Endothelial cell of umbilical vein (primary cell): Measurements from ENCODE around the gene EXOC1L. TPM values are rescaled to one million over a fixed set of nuclear protein-coding genes. Genes with fewer than 3 reads are reported as not detected.

Experiments
- BruUV-seq: library from RNA; stranded (reverse); fragments of 400-500 nt; replicated peaks from 2 replicates; lab custom pipeline; 2021; lab: Mats Ljungman, UMichigan
- CTCF ChIA-PET: fragments of 300-600, 350-600 bp; sonication (Branson Sonifier 250); formaldehyde crosslinking; loops from one replicate; lab custom pipeline; 2021; ENCODE audit warnings: antibody characterized with exemption, inconsistent platforms; lab: Charles Lee
- POLR2A ChIA-PET: fragments of 300-600, 350-600 bp; sonication (Branson Sonifier 250); formaldehyde crosslinking; loops from one replicate; lab custom pipeline; 2021; ENCODE audit warnings: antibody characterized with exemption, inconsistent platforms; lab: Charles Lee
- DNase-seq: peaks from one replicate; pipeline ENCODE4 v3.0.0-alpha.2; 2011; ENCODE audit warnings: low read depth, low spot score
- FAIRE-seq: peaks from 2 replicates; lab custom pipeline; 2011; peaks lifted over from hg19 to GRCh38; lab: Jason Lieb, UNC
- H2AFZ ChIP-seq: 2 replicates; pipeline ENCODE4 v1.6.0; 2012; ENCODE audit warnings: low read depth, low read length, control low read depth, inconsistent platforms
- H3K27ac ChIP-seq: 2 replicates; pipeline ENCODE4 v1.5.1; 2011; ENCODE audit warnings: low read depth, mild to moderate bottlenecking, control low read depth, low read length, moderate library complexity; ENCODE audit not compliant: insufficient read depth
- H3K27me3 ChIP-seq, 2 experiments: 2 replicates each; pipeline versions ENCODE4 v1.6.0 to v1.6.1; 2011; ENCODE audit warnings: low read length in 2 of 2, mixed read lengths in 1 of 2; ENCODE audit not compliant: control insufficient read depth in 2 of 2, insufficient read depth in 2 of 2
- H3K36me3 ChIP-seq, 2 experiments: 2 replicates in 1 of 2; 3 replicates in 1 of 2; pipeline ENCODE4 v1.5.1; 2011; ENCODE audit warnings: low read length in 2 of 2, mild to moderate bottlenecking in 1 of 2, moderate library complexity in 1 of 2; ENCODE audit not compliant: control insufficient read depth in 2 of 2, insufficient read depth in 2 of 2; ENCODE audit errors: extremely low read depth in 1 of 2
- H3K4me1 ChIP-seq: 3 replicates; pipeline ENCODE4 v1.5.1; 2011; ENCODE audit warnings: mild to moderate bottlenecking, low read length; ENCODE audit not compliant: control insufficient read depth, insufficient read depth; ENCODE audit errors: extremely low read depth
- H3K4me2 ChIP-seq: 2 replicates; pipeline ENCODE4 v1.6.1; 2011; ENCODE audit warnings: low read length, control low read depth, mixed read lengths; ENCODE audit not compliant: insufficient read depth
- H3K4me3 ChIP-seq, 3 experiments: fragments of 200-600 bp in 1 of 3; sonication (generic), shearing (Covaris generic) in 1 of 3; replicated peaks in 1 of 3; 2 replicates each; pipeline ENCODE4 v1.5.1; 2011 to 2016; ENCODE audit warnings: control low read depth in 3 of 3, low read length in 3 of 3, mild to moderate bottlenecking in 2 of 3, inconsistent platforms in 1 of 3, low read depth in 1 of 3, moderate library complexity in 1 of 3; ENCODE audit not compliant: insufficient read depth in 1 of 3
- H3K79me2 ChIP-seq: 2 replicates; pipeline ENCODE4 v1.6.0; 2012; ENCODE audit warnings: low read length, inconsistent platforms; ENCODE audit not compliant: control insufficient read depth, insufficient read depth
- H3K9ac ChIP-seq: replicated peaks from 2 replicates; pipeline ENCODE3; 2011; ENCODE audit warnings: low read length, control low read depth; ENCODE audit not compliant: insufficient read depth; ENCODE audit errors: extremely low read depth
- H3K9me1 ChIP-seq: replicated peaks from 3 replicates; pipeline ENCODE4 v1.6.0; 2011; ENCODE audit warnings: mild to moderate bottlenecking, low read length; ENCODE audit not compliant: control insufficient read depth, insufficient read depth; ENCODE audit errors: extremely low read depth
- H3K9me3 ChIP-seq: replicated peaks from 2 replicates; pipeline ENCODE4 v1.5.1; 2012; ENCODE audit warnings: low read length, inconsistent platforms; ENCODE audit not compliant: control insufficient read depth, insufficient read depth
- H4K20me1 ChIP-seq: replicated peaks from 2 replicates; pipeline ENCODE3; 2011; ENCODE audit warnings: mild to moderate bottlenecking, low read length; ENCODE audit not compliant: control insufficient read depth, insufficient read depth; ENCODE audit errors: extremely low read depth
- CTCF ChIP-seq, 2 donors: IDR thresholded peaks; 1 replicate in 1 of 2; 2 replicates in 1 of 2; pipeline ENCODE4 v1.5.1; 2011; ENCODE audit warnings: low read length in 2 of 2, mild to moderate bottlenecking in 2 of 2, moderate library complexity in 2 of 2, control low read depth in 1 of 2, inconsistent platforms in 1 of 2, low read depth in 1 of 2; ENCODE audit not compliant: insufficient read depth in 1 of 2; ENCODE audit errors: extremely low read depth in 1 of 2
- FOS ChIP-seq: IDR thresholded peaks from 2 replicates; pipeline ENCODE4 v1.6.1; 2011; ENCODE audit warnings: mild to moderate bottlenecking, low read length, moderate library complexity, borderline replicate concordance; ENCODE audit not compliant: insufficient read depth
- JUN ChIP-seq: IDR thresholded peaks from 2 replicates; pipeline ENCODE4 v1.6.1; 2011; ENCODE audit warnings: borderline replicate concordance, low read depth; ENCODE audit not compliant: insufficient read length, insufficient read depth
- MYC ChIP-seq: IDR thresholded peaks from one replicate; pipeline ENCODE4 v1.6.1; 2011; ENCODE audit warnings: mild to moderate bottlenecking, low read depth, low read length
- POLR2AphosphoS5 ChIP-seq: IDR thresholded peaks from 2 replicates; pipeline ENCODE4 v1.6.1; 2012; ENCODE audit warnings: low read depth, mild to moderate bottlenecking, control low read depth, low read length, moderate library complexity; ENCODE audit not compliant: insufficient read depth
- dilution Hi-C: fragments of 300-500 bp; cut with MboI; formaldehyde crosslinking; loops from one replicate; pipeline ENCODE4 v1.15.0; 2019; ENCODE audit warnings: low sequenced_read_pairs; ENCODE audit not compliant: extremely low pct_ligation_motif_present
- intact Hi-C: fragments of 100-400 bp; cut with micrococcal nuclease; formaldehyde crosslinking; loops from one replicate; pipeline ENCODE4 v1.10.0; 2022
- polyA plus RNA-seq, 4 experiments: library from polyadenylated mRNA; depleted of rRNA in 3 of 4; stranded (reverse) in 3 of 4; unstranded in 1 of 4; fragments of >200 nt; gene quantifications; 2 replicates each; pipeline versions ENCODE4 v1.2.1 to v1.2.3, GENCODE V29; 2011 to 2012; ENCODE audit warnings: missing spikeins in 1 of 4
- total RNA-seq: library from RNA; stranded (reverse); gene quantifications from 2 replicates; pipeline ENCODE4 v1.2.3, GENCODE V29; 2021

The EXOC1L gene
- total and polyA plus RNA-seq, 2 donors (not counting 3 experiments of a cell fraction or from before 2014, with no cell fraction given), result not detected

- TF ChIP-seq FOS (peak; percentile 95), JUN (peak; percentile 88), POLR2AphosphoS5 (peak; percentile 33), MYC (no peak)
- ChIA-PET CTCF (interaction anchor here (0.7 to 4.4 kb wide), 31 partner anchors 8 to 970 kb away, joined by 3 to 24 read pairs (median 7); partner anchors contain the start of genes CEP135, CLOCK, EXOC1 and SRD5A3), POLR2A (interaction anchor here (1.9 kb wide), 1 partner anchor 12 kb away, joined by 6 read pairs; the partner anchor contains the start of gene EXOC1)
- BruUV-seq, result TSS peak; percentile 74
- H3K36me3 ChIP-seq, result peaks cover 3 to 9% of the 10 kb centered on the region in 2 experiments
- no peaks in the 10 kb centered on the region for H3K9me1 ChIP-seq
- dilution Hi-C loops, result no loop called here
- H3K27ac ChIP-seq, result peak overlapping the region; percentile 80
- H3K9ac ChIP-seq, result peak overlapping the region; percentile 55
- DNase-seq (peak; percentile 88), FAIRE-seq (peak; percentile 97)
- no peaks in the 10 kb centered on the region for H3K27me3 ChIP-seq
- H3K9me3 ChIP-seq, result no peaks in the 10 kb centered on the region
- no peaks in the 10 kb centered on the region for H3K79me2 ChIP-seq
- H3K4me2 ChIP-seq, result peak overlapping the region; percentile 90
- intact Hi-C loops, result loop anchor here (1.0 to 10.0 kb wide), 8 partner anchors 13 to 892 kb away; partner anchors contain the start of genes CEP135, EXOC1 and SRD5A3
- peak overlapping the region in 1 of 3 experiments; percentile 41 for H3K4me3 ChIP-seq
- peaks cover 21% of the 10 kb centered on the region for H3K4me1 ChIP-seq
- no peak overlapping the region for H2AFZ ChIP-seq
- no peaks in the 10 kb centered on the region for H4K20me1 ChIP-seq
Observed at GRCh38 chr4:55866290-55866907, 46.8 kb downstream of the EXOC1L start.

GRCh38 chr4:55866973-55867574 is 47.5 kb downstream of the EXOC1L start:
- dilution Hi-C loops (no loop called here), intact Hi-C loops (loop anchor here (1.0 to 10.0 kb wide), 9 partner anchors 14 to 892 kb away; partner anchors contain the start of genes CEP135, EXOC1 and SRD5A3)
- TF ChIP-seq MYC (no peak), CTCF (IDR thresholded peaks at IDR 0.05; ENCODE audit: extremely low read depth in 1 of 2, insufficient read depth in 1 of 2, low read depth in 1 of 2, low read length in 2 of 2) (peak; percentile 65 to 68)
- BruUV-seq, result no TSS peak
- Histone ChIP-seq H3K79me2 (no peaks in the 10 kb centered on the region), H3K9ac (peak overlapping the region; percentile 55), H3K27ac (peak overlapping the region; percentile 55), H3K4me3 (no peak overlapping the region), H3K4me2 (peak overlapping the region; percentile 90), H2AFZ (no peak overlapping the region), H3K4me1 (peaks cover 21% of the 10 kb centered on the region), H4K20me1 (no peaks in the 10 kb centered on the region), H3K36me3 (peaks cover 3 to 10% of the 10 kb centered on the region in 2 experiments), H3K27me3 (no peaks in the 10 kb centered on the region), H3K9me3 (no peaks in the 10 kb centered on the region), H3K9me1 (no peaks in the 10 kb centered on the region)
- FAIRE-seq, result peak; percentile 57
- peak; percentile 78 for DNase-seq
- CTCF ChIA-PET, result interaction anchor here (0.6 to 4.4 kb wide), 35 partner anchors 9 to 937 kb away, joined by 3 to 24 read pairs (median 7); partner anchors contain the start of genes CEP135, CLOCK, EXOC1 and SRD5A3
- POLR2A ChIA-PET, result interaction anchor here (0.7 to 1.9 kb wide), 2 partner anchors 13 to 60 kb away, joined by 4 to 6 read pairs; partner anchors contain the start of gene EXOC1
